Neural cell (in vitro differentiated cells): ENCODE measurements around the gene USP48. TPM values are rescaled to one million over a fixed set of nuclear protein-coding genes. Genes with fewer than 3 reads are reported as not detected.

Experiments
- H2AFZ ChIP-seq: fragments of 200-600, 300-800 bp; sonication (generic), shearing (Covaris generic); 2 replicates; pipeline ENCODE4 v1.6.0; 2014; ENCODE audit warnings: low read depth, mild to moderate bottlenecking, antibody characterized with exemption, low read length, moderate library complexity
- H3F3A ChIP-seq: fragments of 200-600 bp; shearing (Covaris generic); 2 replicates; pipeline ENCODE4 v1.6.1; 2016; ENCODE audit warnings: mild to moderate bottlenecking, moderate library complexity, mixed read lengths, antibody characterized with exemption, low read length; ENCODE audit not compliant: insufficient read depth, poor library complexity, severe bottlenecking
- H3K27ac ChIP-seq: fragments of 200-600, 300-800 bp; sonication (generic), shearing (Covaris generic); 2 replicates; pipeline ENCODE4 v1.5.1; 2014; ENCODE audit warnings: mild to moderate bottlenecking, low read length, moderate library complexity
- H3K27me3 ChIP-seq: fragments of 300-800, 200-600 bp; sonication (generic), shearing (Covaris generic); 2 replicates; pipeline ENCODE4 v1.6.0; 2014; ENCODE audit warnings: mild to moderate bottlenecking, low read depth, low read length, moderate library complexity; ENCODE audit not compliant: insufficient read depth
- H3K36me3 ChIP-seq: fragments of 300-800, 200-600 bp; sonication (generic), shearing (Covaris generic); 2 replicates; pipeline ENCODE4 v1.5.1; 2014; ENCODE audit warnings: mild to moderate bottlenecking, antibody characterized with exemption, low read length, moderate library complexity; ENCODE audit not compliant: insufficient read depth
- H3K4me2 ChIP-seq: fragments of 300-800, 200-600 bp; sonication (generic), shearing (Covaris generic); 2 replicates; pipeline ENCODE4 v1.6.0; 2014; ENCODE audit warnings: mild to moderate bottlenecking, low read length
- H3K4me3 ChIP-seq: fragments of 300-800, 200-600 bp; sonication (generic), shearing (Covaris generic); 2 replicates; pipeline ENCODE4 v1.5.1; 2014; ENCODE audit warnings: mild to moderate bottlenecking, low read length, moderate library complexity
- H3K79me2 ChIP-seq: fragments of 200-600 bp; shearing (Covaris generic); replicated peaks from 2 replicates; pipeline ENCODE4 v1.6.0; 2014; ENCODE audit warnings: mild to moderate bottlenecking, low read length, moderate library complexity; ENCODE audit not compliant: insufficient read depth
- H3K9ac ChIP-seq: fragments of 300-800, 200-600 bp; sonication (generic), shearing (Covaris generic); 2 replicates; pipeline ENCODE4 v1.6.1; 2016; ENCODE audit warnings: mild to moderate bottlenecking, low read length, mixed read lengths
- H3K9me2 ChIP-seq: fragments of 200-600 bp; shearing (Covaris generic); 2 replicates; pipeline ENCODE4 v1.6.1; 2016; ENCODE audit warnings: mild to moderate bottlenecking, low read length, mixed read lengths; ENCODE audit not compliant: insufficient read depth
- H3K9me3 ChIP-seq: fragments of 200-600, 300-800 bp; sonication (generic), shearing (Covaris generic); 2 replicates; pipeline ENCODE4 v1.6.1; 2016; ENCODE audit warnings: mild to moderate bottlenecking, mixed run types, low read length, moderate library complexity, mixed read lengths
- H4K20me1 ChIP-seq: fragments of 200-600 bp; shearing (Covaris generic); 2 replicates; pipeline ENCODE4 v1.6.1; 2016; ENCODE audit warnings: mild to moderate bottlenecking, mixed run types; ENCODE audit not compliant: insufficient read depth
- CTCF ChIP-seq: fragments of 450-650 bp; IDR thresholded peaks from 2 replicates; pipeline ENCODE4 v1.5.1; 2014; ENCODE audit warnings: antibody characterized with exemption, mild to moderate bottlenecking, moderate library complexity; ENCODE audit not compliant: poor library complexity, severe bottlenecking
- EP300 ChIP-seq: fragments of 450-650 bp; conservative IDR thresholded peaks from 2 replicates; pipeline ENCODE4 v1.6.1; 2014; ENCODE audit warnings: antibody characterized with exemption, mild to moderate bottlenecking, moderate library complexity; ENCODE audit not compliant: poor library complexity, severe bottlenecking
- EZH2 ChIP-seq: fragments of 200-600, 300-800 bp; shearing (Covaris generic), sonication (generic); IDR thresholded peaks from 2 replicates; pipeline ENCODE4 v1.6.1; 2014; ENCODE audit warnings: antibody characterized with exemption, low read length, borderline replicate concordance, mild to moderate bottlenecking; ENCODE audit not compliant: insufficient read depth, poor library complexity, severe bottlenecking
- MXI1 ChIP-seq: fragments of 450-650 bp; conservative IDR thresholded peaks from 2 replicates; pipeline ENCODE4 v1.6.1; 2014; ENCODE audit warnings: antibody characterized with exemption, mild to moderate bottlenecking; ENCODE audit not compliant: poor library complexity, severe bottlenecking
- POLR2AphosphoS5 ChIP-seq: IDR thresholded peaks from 2 replicates; pipeline ENCODE4 v1.6.1; 2012
- REST ChIP-seq: IDR thresholded peaks from 2 replicates; pipeline ENCODE4 v1.6.1; 2012; ENCODE audit warnings: borderline replicate concordance
- SMC3 ChIP-seq: fragments of 450-650 bp; conservative IDR thresholded peaks from 2 replicates; pipeline ENCODE4 v1.6.1; 2014; ENCODE audit warnings: antibody characterized with exemption, mild to moderate bottlenecking, moderate library complexity; ENCODE audit not compliant: poor library complexity
- polyA plus RNA-seq: library from polyadenylated mRNA; depleted of rRNA; stranded (reverse); fragments of >200 nt; gene quantifications from 2 replicates; pipeline ENCODE4 v1.2.3, GENCODE V29; 2014

USP48 gene
- polyA plus RNA-seq, 1 donor from 2014 or later: 67.2 TPM

GRCh38 chr1:21661886-21662285 lies 121.1 kb downstream of the USP48 start:
- Histone ChIP-seq H3K4me2 (no peak overlapping the region), H3K36me3 (no peaks in the 10 kb centered on the region), H3K4me3 (no peak overlapping the region), H2AFZ (no peak overlapping the region), H3F3A (no peaks in the 10 kb centered on the region), H3K27me3 (peaks cover 12% of the 10 kb centered on the region), H4K20me1 (no peaks in the 10 kb centered on the region), H3K79me2 (no peaks in the 10 kb centered on the region), H3K9ac (no peak overlapping the region), H3K27ac (no peak overlapping the region), H3K9me2 (no peaks in the 10 kb centered on the region), H3K9me3 (no peaks in the 10 kb centered on the region)
- TF ChIP-seq SMC3: no peak

GRCh38 chr1:21659924-21660326 lies 123.0 kb downstream of the USP48 start:
- H3K4me2 ChIP-seq: no peak overlapping the region

More at GRCh38 chr1:21659924-21660326, 123.0 kb downstream of the USP48 start:
- Histone ChIP-seq H3K79me2 (no peaks in the 10 kb centered on the region), H3K9me3 (no peaks in the 10 kb centered on the region), H2AFZ (no peak overlapping the region), H3K4me3 (peak overlapping the region; percentile 71), H3K27ac (no peak overlapping the region), H3F3A (no peaks in the 10 kb centered on the region), H3K9ac (peak overlapping the region; percentile 60), H3K9me2 (no peaks in the 10 kb centered on the region), H4K20me1 (no peaks in the 10 kb centered on the region), H3K36me3 (no peaks in the 10 kb centered on the region), H3K27me3 (peaks cover 12% of the 10 kb centered on the region)
- TF ChIP-seq POLR2AphosphoS5 (no peak), EZH2 (no peak), EP300 (no peak), CTCF (no peak), REST (no peak), SMC3 (no peak), MXI1 (no peak)
